ENCODE data around the gene NDOR1. TPM values are rescaled to one million over a fixed set of nuclear protein-coding genes. Genes with fewer than 3 reads are reported as not detected.

NDOR1 gene
- total and polyA plus RNA-seq, 2 of the 8 experiments (the other 6 are each of a cell fraction or from before 2014, with no cell fraction given): 25.7 to 32.3 TPM

DNA sequence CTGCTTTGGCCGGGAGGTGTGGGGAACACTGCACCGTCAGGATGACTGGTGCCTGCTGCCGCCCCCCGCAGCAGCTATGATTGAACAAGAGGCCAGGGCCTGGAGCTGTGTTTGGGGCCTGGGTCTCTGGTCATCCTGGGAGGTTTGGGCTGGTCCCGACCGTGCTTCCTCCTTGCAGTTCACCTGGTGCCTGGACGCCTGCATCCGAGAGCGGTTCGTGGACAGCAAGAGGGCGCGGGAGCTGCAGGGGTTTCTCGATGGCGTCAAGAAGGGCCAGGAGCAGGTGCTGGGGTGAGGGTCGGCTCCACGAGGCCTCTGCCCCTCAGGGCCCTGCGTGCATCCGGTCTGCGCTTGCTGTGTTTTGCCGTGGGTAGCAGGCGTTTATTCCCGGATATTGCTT is 58.6 kb downstream of the NDOR1 start (continued):
- no peak for TF ChIP-seq SIN3A (conservative IDR thresholded peaks at IDR 0.05 in 1 of 2, IDR thresholded peaks at IDR 0.05 in 1 of 2; ENCODE audit: low read depth in 1 of 2, low read length in 2 of 2)

Data from H1 (cell line).